Limb (tissue), 2 donors: ENCODE measurements around the gene DOK1.
A peak's percentile ranks its signal among the peaks of the same experiment; 100 is the strongest.

Source experiments
- DNase-seq, 2 donors: peaks; one replicate each; pipeline ENCODE4 v3.0.0-alpha.2; 2016; ENCODE audit errors: extremely low spot score in 2 of 2

Gene DOK1

GRCh38 chr2:74597410-74597809 is 42.9 kb downstream of the DOK1 start:
- DNase-seq, result peak in 1 of 2 donors; percentile 24

GRCh38 chr2:74599676-74600075 is 45.2 kb downstream of the DOK1 start:
- no peak for DNase-seq

GRCh38 chr2:74602586-74603281 is 48.2 kb downstream of the DOK1 start:
- no peak for DNase-seq

GRCh38 chr2:74603282-74604000 is 48.9 kb downstream of the DOK1 start:
- no peak for DNase-seq

DNA sequence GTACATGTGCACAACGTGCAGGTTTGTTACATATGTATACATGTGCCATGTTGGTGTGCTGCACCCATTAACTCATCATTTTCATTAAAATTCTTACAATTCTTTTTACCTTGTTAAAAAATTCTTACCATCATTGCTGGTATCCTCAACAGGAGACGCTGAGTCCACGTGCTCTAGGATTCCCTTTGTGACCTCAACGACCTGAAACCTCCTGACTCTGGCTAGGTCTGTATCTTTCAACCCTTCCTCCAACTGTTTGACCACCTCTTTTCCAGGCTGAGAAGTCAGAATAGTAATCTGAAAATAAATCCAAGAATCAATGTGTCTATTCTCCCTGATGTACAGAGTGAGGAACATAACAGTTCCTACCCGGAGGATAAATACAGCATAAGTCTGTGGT is 52.4 kb downstream of the DOK1 start:
- DNase-seq, result no peak
